ENCODE measurements around the gene CAMKK1.

CAMKK1 gene

DNA sequence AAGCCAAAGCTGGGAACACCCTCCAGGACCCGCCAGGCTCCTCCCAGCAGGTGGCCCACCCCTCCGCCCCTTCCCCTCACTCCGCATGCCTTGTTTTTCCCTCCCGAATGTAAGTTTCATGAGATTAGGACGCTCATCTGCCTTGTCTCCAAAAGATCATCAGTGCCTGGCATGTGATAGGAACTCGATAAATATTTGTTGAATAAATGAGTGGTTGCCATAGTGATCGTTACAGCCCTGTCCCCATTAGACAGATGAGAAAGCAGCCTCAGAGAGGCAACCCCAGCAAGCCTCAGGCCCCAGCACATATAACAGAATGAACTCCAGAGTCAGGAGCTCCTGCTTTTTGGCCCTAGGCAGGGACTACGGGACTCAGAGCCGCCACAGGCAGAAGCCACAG lies 5.0 kb downstream of the CAMKK1 start:
- no peak for TF ChIP-seq EZH2phosphoT487 (IDR thresholded peaks at IDR 0.05; ENCODE audit: borderline replicate concordance)
- TF ChIP-seq, protein P1, sequence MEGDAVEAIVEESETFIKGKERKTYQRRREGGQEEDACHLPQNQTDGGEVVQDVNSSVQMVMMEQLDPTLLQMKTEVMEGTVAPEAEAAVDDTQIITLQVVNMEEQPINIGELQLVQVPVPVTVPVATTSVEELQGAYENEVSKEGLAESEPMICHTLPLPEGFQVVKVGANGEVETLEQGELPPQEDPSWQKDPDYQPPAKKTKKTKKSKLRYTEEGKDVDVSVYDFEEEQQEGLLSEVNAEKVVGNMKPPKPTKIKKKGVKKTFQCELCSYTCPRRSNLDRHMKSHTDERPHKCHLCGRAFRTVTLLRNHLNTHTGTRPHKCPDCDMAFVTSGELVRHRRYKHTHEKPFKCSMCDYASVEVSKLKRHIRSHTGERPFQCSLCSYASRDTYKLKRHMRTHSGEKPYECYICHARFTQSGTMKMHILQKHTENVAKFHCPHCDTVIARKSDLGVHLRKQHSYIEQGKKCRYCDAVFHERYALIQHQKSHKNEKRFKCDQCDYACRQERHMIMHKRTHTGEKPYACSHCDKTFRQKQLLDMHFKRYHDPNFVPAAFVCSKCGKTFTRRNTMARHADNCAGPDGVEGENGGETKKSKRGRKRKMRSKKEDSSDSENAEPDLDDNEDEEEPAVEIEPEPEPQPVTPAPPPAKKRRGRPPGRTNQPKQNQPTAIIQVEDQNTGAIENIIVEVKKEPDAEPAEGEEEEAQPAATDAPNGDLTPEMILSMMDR (conservative IDR thresholded peaks at IDR 0.05; ENCODE audit: low read length): no peak
- Histone ChIP-seq H2AFZ (ENCODE audit: low read length) (no peak overlapping the region), H4K20me1 (ENCODE audit: insufficient read depth, low read length, poor library complexity, severe bottlenecking) (no peaks in the 10 kb centered on the region), H3K4me2 (ENCODE audit: low read depth, low read length, poor library complexity, severe bottlenecking) (no peak overlapping the region), H3K4me3 (ENCODE audit: low read length, poor library complexity, severe bottlenecking) (no peak overlapping the region), H3K79me2 (ENCODE audit: insufficient read depth, low read length) (no peaks in the 10 kb centered on the region), H3K9me2 (replicated peaks; ENCODE audit: low read depth, low read length) (no peaks in the 10 kb centered on the region), H3K9me3 (ENCODE audit: insufficient read depth, low read depth, low read length) (no peaks in the 10 kb centered on the region), H3F3A (ENCODE audit: low read depth) (no peaks in the 10 kb centered on the region), H3K9ac (ENCODE audit: low read depth, low read length, poor library complexity, severe bottlenecking) (no peak overlapping the region), H3K4me1 (ENCODE audit: insufficient read depth, low read length, poor library complexity, severe bottlenecking) (peaks cover 13% of the 10 kb centered on the region), H3K36me3 (ENCODE audit: insufficient read depth, low read length) (no peaks in the 10 kb centered on the region), H3K27me3 (ENCODE audit: insufficient read depth, low read length, poor library complexity, severe bottlenecking) (no peaks in the 10 kb centered on the region)

DNA sequence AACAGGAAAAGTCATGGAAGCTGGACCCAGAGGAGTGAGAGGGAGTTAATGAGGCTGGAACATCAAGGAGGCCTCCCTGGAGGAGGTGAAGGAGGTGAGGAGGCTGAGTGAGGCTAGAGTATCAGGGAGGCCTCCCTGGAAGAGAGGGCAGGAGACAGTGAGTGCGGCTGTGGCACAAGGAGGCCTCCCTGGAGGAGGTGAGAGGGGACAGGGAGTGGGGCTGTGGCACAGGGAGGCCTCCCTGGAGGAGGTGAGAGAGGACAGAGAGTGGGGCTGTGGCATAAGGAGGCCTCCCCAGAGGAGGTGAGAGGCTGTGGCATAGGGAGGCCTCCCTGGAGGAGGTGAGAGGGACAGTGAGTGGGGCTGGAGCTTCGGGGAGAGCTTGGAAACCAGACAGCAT lies 5.5 kb downstream of the CAMKK1 start:
- Histone ChIP-seq H3K4me2 (ENCODE audit: low read depth, low read length, poor library complexity, severe bottlenecking) (peak overlapping the region; percentile 67), H3K36me3 (ENCODE audit: insufficient read depth, low read length) (no peaks in the 10 kb centered on the region), H3K9ac (ENCODE audit: low read depth, low read length, poor library complexity, severe bottlenecking) (peak overlapping the region; percentile 49), H3K79me2 (ENCODE audit: insufficient read depth, low read length) (no peaks in the 10 kb centered on the region), H3F3A (ENCODE audit: low read depth) (no peaks in the 10 kb centered on the region), H3K4me3 (ENCODE audit: low read length, poor library complexity, severe bottlenecking) (no peak overlapping the region), H3K27me3 (ENCODE audit: insufficient read depth, low read length, poor library complexity, severe bottlenecking) (no peaks in the 10 kb centered on the region), H2AFZ (ENCODE audit: low read length) (no peak overlapping the region), H3K9me2 (replicated peaks; ENCODE audit: low read depth, low read length) (no peaks in the 10 kb centered on the region), H3K9me3 (ENCODE audit: insufficient read depth, low read depth, low read length) (no peaks in the 10 kb centered on the region), H4K20me1 (ENCODE audit: insufficient read depth, low read length, poor library complexity, severe bottlenecking) (no peaks in the 10 kb centered on the region), H3K4me1 (ENCODE audit: insufficient read depth, low read length, poor library complexity, severe bottlenecking) (peaks cover 14% of the 10 kb centered on the region)
- TF ChIP-seq, protein P1 (conservative IDR thresholded peaks at IDR 0.05; ENCODE audit: low read length): no peak
- TF ChIP-seq EZH2phosphoT487 (IDR thresholded peaks at IDR 0.05; ENCODE audit: borderline replicate concordance): no peak

DNA sequence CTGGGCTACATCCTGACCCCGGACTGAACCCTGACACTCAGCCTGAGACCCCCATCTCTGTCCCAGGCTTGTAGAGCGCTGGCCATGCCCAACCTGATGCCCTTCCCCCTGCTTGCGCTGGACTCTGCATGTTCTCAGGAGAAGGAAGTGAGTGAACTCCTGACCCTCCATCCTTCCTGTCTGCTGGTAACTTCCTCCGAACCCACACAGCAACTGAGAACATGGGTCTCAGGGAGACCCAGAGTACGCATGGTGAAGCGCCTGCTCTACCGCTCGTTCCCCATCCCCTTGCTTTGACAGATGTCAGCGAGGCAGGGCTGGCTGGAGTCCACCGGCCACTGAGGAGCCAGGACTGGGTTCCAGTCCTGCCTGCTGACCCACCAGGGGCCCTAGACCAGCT lies 6.1 kb downstream of the CAMKK1 start:
- H3K4me3 ChIP-seq (ENCODE audit: low read length, poor library complexity, severe bottlenecking): peak overlapping the region; percentile 18
- peak overlapping the region; percentile 67 for H3K4me2 ChIP-seq (ENCODE audit: low read depth, low read length, poor library complexity, severe bottlenecking)
- H4K20me1 ChIP-seq (ENCODE audit: insufficient read depth, low read length, poor library complexity, severe bottlenecking): no peaks in the 10 kb centered on the region
- H3K36me3 ChIP-seq (ENCODE audit: insufficient read depth, low read length): no peaks in the 10 kb centered on the region
- no peak overlapping the region for H2AFZ ChIP-seq (ENCODE audit: low read length)
- H3K27me3 ChIP-seq (ENCODE audit: insufficient read depth, low read length, poor library complexity, severe bottlenecking): no peaks in the 10 kb centered on the region
- no peaks in the 10 kb centered on the region for H3K79me2 ChIP-seq (ENCODE audit: insufficient read depth, low read length)
- H3K9me3 ChIP-seq (ENCODE audit: insufficient read depth, low read depth, low read length): no peaks in the 10 kb centered on the region
- H3K9me2 ChIP-seq (replicated peaks; ENCODE audit: low read depth, low read length): no peaks in the 10 kb centered on the region
- peaks cover 16% of the 10 kb centered on the region for H3K4me1 ChIP-seq (ENCODE audit: insufficient read depth, low read length, poor library complexity, severe bottlenecking)
- TF ChIP-seq, protein P1 (conservative IDR thresholded peaks at IDR 0.05; ENCODE audit: low read length): no peak
- no peak for TF ChIP-seq EZH2phosphoT487 (IDR thresholded peaks at IDR 0.05; ENCODE audit: borderline replicate concordance)
- peak overlapping the region; percentile 49 for H3K9ac ChIP-seq (ENCODE audit: low read depth, low read length, poor library complexity, severe bottlenecking)
- no peaks in the 10 kb centered on the region for H3F3A ChIP-seq (ENCODE audit: low read depth)

All from Loucy (cell line).